ENCODE measurements around the gene ZNF564. TPM values are rescaled to one million over a fixed set of nuclear protein-coding genes. Genes with fewer than 3 reads are reported as not detected.

ZNF564 gene
- total and polyA plus RNA-seq, 10 of the 15 experiments (the other 5 are each of a cell fraction or from before 2014, with no cell fraction given) = 1.5 to 8.9 (median 5.4) TPM

DNA sequence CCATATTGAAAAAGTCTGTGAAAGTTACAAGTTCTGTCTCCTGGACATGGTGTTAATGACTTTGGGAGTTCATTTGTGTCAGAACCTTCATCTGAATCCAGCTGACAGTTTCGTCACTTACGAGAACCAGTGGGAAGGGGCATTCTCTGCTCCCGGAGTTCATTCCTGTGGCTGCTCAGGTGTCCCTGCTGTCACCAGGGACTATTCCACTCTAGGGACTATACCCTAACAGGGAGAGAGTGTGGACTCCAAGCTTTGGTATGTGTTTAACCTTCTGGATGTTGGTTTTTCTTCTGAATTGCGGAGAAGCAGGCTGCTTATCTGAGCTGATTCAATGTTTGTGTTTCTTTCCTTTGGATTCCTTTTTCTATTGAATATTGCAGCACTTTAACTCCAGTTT, 54.2 kb downstream of the ZNF564 start:
- TF ChIP-seq, protein P1, sequence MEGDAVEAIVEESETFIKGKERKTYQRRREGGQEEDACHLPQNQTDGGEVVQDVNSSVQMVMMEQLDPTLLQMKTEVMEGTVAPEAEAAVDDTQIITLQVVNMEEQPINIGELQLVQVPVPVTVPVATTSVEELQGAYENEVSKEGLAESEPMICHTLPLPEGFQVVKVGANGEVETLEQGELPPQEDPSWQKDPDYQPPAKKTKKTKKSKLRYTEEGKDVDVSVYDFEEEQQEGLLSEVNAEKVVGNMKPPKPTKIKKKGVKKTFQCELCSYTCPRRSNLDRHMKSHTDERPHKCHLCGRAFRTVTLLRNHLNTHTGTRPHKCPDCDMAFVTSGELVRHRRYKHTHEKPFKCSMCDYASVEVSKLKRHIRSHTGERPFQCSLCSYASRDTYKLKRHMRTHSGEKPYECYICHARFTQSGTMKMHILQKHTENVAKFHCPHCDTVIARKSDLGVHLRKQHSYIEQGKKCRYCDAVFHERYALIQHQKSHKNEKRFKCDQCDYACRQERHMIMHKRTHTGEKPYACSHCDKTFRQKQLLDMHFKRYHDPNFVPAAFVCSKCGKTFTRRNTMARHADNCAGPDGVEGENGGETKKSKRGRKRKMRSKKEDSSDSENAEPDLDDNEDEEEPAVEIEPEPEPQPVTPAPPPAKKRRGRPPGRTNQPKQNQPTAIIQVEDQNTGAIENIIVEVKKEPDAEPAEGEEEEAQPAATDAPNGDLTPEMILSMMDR (IDR thresholded peaks at IDR 0.05 in 2 of 3, conservative IDR thresholded peaks at IDR 0.05 in 1 of 3; ENCODE audit: control insufficient read depth in 2 of 3, extremely low read depth in 1 of 3, insufficient read depth in 1 of 3, low read depth in 3 of 3, low read length in 3 of 3) = no peak
- TF ChIP-seq SUZ12 (IDR thresholded peaks at IDR 0.05; ENCODE audit: unreplicated experiment) = no peak
- no peak for TF ChIP-seq LARP7 (IDR thresholded peaks at IDR 0.05)
- TF ChIP-seq, protein P2, sequence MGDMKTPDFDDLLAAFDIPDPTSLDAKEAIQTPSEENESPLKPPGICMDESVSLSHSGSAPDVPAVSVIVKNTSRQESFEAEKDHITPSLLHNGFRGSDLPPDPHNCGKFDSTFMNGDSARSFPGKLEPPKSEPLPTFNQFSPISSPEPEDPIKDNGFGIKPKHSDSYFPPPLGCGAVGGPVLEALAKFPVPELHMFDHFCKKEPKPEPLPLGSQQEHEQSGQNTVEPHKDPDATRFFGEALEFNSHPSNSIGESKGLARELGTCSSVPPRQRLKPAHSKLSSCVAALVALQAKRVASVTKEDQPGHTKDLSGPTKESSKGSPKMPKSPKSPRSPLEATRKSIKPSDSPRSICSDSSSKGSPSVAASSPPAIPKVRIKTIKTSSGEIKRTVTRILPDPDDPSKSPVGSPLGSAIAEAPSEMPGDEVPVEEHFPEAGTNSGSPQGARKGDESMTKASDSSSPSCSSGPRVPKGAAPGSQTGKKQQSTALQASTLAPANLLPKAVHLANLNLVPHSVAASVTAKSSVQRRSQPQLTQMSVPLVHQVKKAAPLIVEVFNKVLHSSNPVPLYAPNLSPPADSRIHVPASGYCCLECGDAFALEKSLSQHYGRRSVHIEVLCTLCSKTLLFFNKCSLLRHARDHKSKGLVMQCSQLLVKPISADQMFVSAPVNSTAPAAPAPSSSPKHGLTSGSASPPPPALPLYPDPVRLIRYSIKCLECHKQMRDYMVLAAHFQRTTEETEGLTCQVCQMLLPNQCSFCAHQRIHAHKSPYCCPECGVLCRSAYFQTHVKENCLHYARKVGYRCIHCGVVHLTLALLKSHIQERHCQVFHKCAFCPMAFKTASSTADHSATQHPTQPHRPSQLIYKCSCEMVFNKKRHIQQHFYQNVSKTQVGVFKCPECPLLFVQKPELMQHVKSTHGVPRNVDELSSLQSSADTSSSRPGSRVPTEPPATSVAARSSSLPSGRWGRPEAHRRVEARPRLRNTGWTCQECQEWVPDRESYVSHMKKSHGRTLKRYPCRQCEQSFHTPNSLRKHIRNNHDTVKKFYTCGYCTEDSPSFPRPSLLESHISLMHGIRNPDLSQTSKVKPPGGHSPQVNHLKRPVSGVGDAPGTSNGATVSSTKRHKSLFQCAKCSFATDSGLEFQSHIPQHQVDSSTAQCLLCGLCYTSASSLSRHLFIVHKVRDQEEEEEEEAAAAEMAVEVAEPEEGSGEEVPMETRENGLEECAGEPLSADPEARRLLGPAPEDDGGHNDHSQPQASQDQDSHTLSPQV (IDR thresholded peaks at IDR 0.05) = no peak
- TF ChIP-seq PAX5 (IDR thresholded peaks at IDR 0.05; ENCODE audit: borderline replicate concordance, low read depth, low read length) = no peak
- TF ChIP-seq, protein P3, sequence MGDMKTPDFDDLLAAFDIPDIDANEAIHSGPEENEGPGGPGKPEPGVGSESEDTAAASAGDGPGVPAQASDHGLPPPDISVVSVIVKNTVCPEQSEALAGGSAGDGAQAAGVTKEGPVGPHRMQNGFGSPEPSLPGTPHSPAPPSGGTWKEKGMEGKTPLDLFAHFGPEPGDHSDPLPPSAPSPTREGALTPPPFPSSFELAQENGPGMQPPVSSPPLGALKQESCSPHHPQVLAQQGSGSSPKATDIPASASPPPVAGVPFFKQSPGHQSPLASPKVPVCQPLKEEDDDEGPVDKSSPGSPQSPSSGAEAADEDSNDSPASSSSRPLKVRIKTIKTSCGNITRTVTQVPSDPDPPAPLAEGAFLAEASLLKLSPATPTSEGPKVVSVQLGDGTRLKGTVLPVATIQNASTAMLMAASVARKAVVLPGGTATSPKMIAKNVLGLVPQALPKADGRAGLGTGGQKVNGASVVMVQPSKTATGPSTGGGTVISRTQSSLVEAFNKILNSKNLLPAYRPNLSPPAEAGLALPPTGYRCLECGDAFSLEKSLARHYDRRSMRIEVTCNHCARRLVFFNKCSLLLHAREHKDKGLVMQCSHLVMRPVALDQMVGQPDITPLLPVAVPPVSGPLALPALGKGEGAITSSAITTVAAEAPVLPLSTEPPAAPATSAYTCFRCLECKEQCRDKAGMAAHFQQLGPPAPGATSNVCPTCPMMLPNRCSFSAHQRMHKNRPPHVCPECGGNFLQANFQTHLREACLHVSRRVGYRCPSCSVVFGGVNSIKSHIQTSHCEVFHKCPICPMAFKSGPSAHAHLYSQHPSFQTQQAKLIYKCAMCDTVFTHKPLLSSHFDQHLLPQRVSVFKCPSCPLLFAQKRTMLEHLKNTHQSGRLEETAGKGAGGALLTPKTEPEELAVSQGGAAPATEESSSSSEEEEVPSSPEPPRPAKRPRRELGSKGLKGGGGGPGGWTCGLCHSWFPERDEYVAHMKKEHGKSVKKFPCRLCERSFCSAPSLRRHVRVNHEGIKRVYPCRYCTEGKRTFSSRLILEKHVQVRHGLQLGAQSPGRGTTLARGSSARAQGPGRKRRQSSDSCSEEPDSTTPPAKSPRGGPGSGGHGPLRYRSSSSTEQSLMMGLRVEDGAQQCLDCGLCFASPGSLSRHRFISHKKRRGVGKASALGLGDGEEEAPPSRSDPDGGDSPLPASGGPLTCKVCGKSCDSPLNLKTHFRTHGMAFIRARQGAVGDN (IDR thresholded peaks at IDR 0.05) = no peak
- TF ChIP-seq, protein P4, sequence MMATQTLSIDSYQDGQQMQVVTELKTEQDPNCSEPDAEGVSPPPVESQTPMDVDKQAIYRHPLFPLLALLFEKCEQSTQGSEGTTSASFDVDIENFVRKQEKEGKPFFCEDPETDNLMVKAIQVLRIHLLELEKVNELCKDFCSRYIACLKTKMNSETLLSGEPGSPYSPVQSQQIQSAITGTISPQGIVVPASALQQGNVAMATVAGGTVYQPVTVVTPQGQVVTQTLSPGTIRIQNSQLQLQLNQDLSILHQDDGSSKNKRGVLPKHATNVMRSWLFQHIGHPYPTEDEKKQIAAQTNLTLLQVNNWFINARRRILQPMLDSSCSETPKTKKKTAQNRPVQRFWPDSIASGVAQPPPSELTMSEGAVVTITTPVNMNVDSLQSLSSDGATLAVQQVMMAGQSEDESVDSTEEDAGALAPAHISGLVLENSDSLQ (IDR thresholded peaks at IDR 0.05) = no peak
- H3K4me2 ChIP-seq (ENCODE audit: control insufficient read depth, insufficient read depth) = no peak overlapping the region
- no peak overlapping the region for H3K9ac ChIP-seq (ENCODE audit: control insufficient read depth, insufficient read depth, low read length)
- BruUV-seq (replicated peaks) = no TSS peak
- SMC1A ChIA-PET (ENCODE audit: uncharacterized antibody, unreplicated experiment) = no interaction called here
- H3K27ac ChIP-seq (ENCODE audit: control insufficient read depth, insufficient read depth) = no peak overlapping the region
- H3K27me3 ChIP-seq (replicated peaks in 1 of 2; ENCODE audit: control insufficient read depth in 2 of 2, insufficient read depth in 2 of 2, low read length in 1 of 2) = no peaks in the 10 kb centered on the region
- FAIRE-seq = no peak
- POLR2A ChIA-PET = no interaction called here
- no peaks in the 10 kb centered on the region for H3K4me1 ChIP-seq (ENCODE audit: control insufficient read depth, insufficient read depth, low read length)
- no peak overlapping the region for H3K4me3 ChIP-seq
- no peak overlapping the region for H2AFZ ChIP-seq (ENCODE audit: control insufficient read depth, low read depth, low read length)
- intact Hi-C loops (cut with micrococcal nuclease; ENCODE audit: unreplicated experiment) = no loop called here
- RAD21 ChIA-PET (ENCODE audit: unreplicated experiment) = no interaction called here
- CTCF ChIA-PET = interaction anchor here (1.1 kb wide), 1 partner anchor 17 kb away, joined by 3 read pairs; no protein-coding TSS in a partner anchor
- no peak for DNase-seq (ENCODE audit: low read depth, low spot score)
- H3K36me3 ChIP-seq (ENCODE audit: control insufficient read depth in 2 of 2, insufficient read depth in 2 of 2, low read length in 1 of 2) = no peaks in the 10 kb centered on the region
- H3K9me3 ChIP-seq (replicated peaks; ENCODE audit: control insufficient read depth, insufficient read depth, low read length) = peaks cover 6% of the 10 kb centered on the region; the same call in 2 of the 3 replicates
- in situ Hi-C loops (cut with MboI) = no loop called here
- no peak for ATAC-seq
- WGBS (ENCODE audit: insufficient coverage, insufficient replicate concordance, low lambda C conversion rate, missing lambda C conversion rate) = 96% methylated on average over 4 of the region's 4 CpGs
- no peaks in the 10 kb centered on the region for H4K20me1 ChIP-seq (ENCODE audit: control insufficient read depth, insufficient read depth)
- H3K79me2 ChIP-seq (ENCODE audit: control insufficient read depth, insufficient read depth, low read length) = no peaks in the 10 kb centered on the region

Measured in GM12878 (cell line).